ENCODE results near the gene RFX1.

GRCh38 chr19:14019100-14019499 is 13.0 kb upstream of the RFX1 start:
- TF ChIP-seq CTCF (IDR thresholded peaks at IDR 0.05; ENCODE audit: low read length) (no peak), EZH2 (optimal IDR thresholded peaks at IDR 0.05; ENCODE audit: low read depth, low read length) (no peak), EZH2phosphoT487 (IDR thresholded peaks at IDR 0.05; ENCODE audit: low read length) (no peak)

Data from MM.1S (cell line).